Mesenchymal stem cell (in vitro differentiated cells and primary cell): ENCODE results near the gene CDH4.
A peak's percentile ranks its signal among the peaks of the same experiment; 100 is the strongest.

ENCODE experiments used
- DNase-seq: peaks from one replicate; pipeline ENCODE4 v3.0.0-alpha.2; 2013
- H2AFZ ChIP-seq: one replicate; pipeline ENCODE4 v1.6.1; 2013; ENCODE audit warnings: low read depth, mild to moderate bottlenecking, control low read depth, inconsistent platforms, low read length, moderate library complexity
- H2AK5ac ChIP-seq: 2 replicates; pipeline ENCODE4 v1.6.1; 2013; ENCODE audit warnings: low read length, moderate library complexity, mild to moderate bottlenecking, inconsistent platforms; ENCODE audit not compliant: severe bottlenecking
- H2BK120ac ChIP-seq: one replicate; pipeline ENCODE4 v1.6.1; 2013; ENCODE audit warnings: low read depth, mild to moderate bottlenecking, inconsistent platforms, low read length, moderate library complexity
- H2BK12ac ChIP-seq, 2 experiments: one replicate each; pipeline ENCODE4 v1.6.1; 2013; ENCODE audit warnings: inconsistent platforms in 2 of 2, low read length in 2 of 2, mild to moderate bottlenecking in 2 of 2, moderate library complexity in 2 of 2, control low read depth in 1 of 2
- H2BK15ac ChIP-seq: one replicate; pipeline ENCODE4 v1.6.1; 2013; ENCODE audit warnings: mild to moderate bottlenecking, low read depth, inconsistent platforms; ENCODE audit not compliant: poor library complexity, severe bottlenecking
- H2BK5ac ChIP-seq: 2 replicates; pipeline ENCODE4 v1.6.1; 2013; ENCODE audit warnings: low read depth, mild to moderate bottlenecking, low read length, control low read depth, inconsistent platforms; ENCODE audit not compliant: poor library complexity, severe bottlenecking
- H3K14ac ChIP-seq, 2 experiments: one replicate each; pipeline ENCODE4 v1.6.1; 2013; ENCODE audit warnings: inconsistent platforms in 2 of 2, low read length in 2 of 2, control low read depth in 1 of 2, mild to moderate bottlenecking in 1 of 2, moderate library complexity in 1 of 2
- H3K18ac ChIP-seq, 2 experiments: one replicate each; pipeline ENCODE4 v1.6.1; 2013; ENCODE audit warnings: inconsistent platforms in 2 of 2, low read length in 2 of 2, control low read depth in 1 of 2, low read depth in 1 of 2, mild to moderate bottlenecking in 1 of 2
- H3K23ac ChIP-seq, 2 experiments: one replicate each; pipeline ENCODE4 v1.6.1; 2013; ENCODE audit warnings: inconsistent platforms in 2 of 2, low read length in 2 of 2, mild to moderate bottlenecking in 2 of 2, moderate library complexity in 2 of 2, control low read depth in 1 of 2
- H3K27ac ChIP-seq: 2 replicates; pipeline ENCODE4 v1.5.1; 2013; ENCODE audit warnings: mild to moderate bottlenecking, moderate library complexity, low read length, control low read depth, inconsistent platforms; ENCODE audit not compliant: poor library complexity, severe bottlenecking
- H3K27me3 ChIP-seq, 2 experiments: 2 replicates each; pipeline versions ENCODE4 v1.6.1 to v1.7.0; 2013; ENCODE audit warnings: low read length in 2 of 2, mild to moderate bottlenecking in 2 of 2, moderate library complexity in 2 of 2, control low read depth in 1 of 2, inconsistent platforms in 1 of 2; ENCODE audit not compliant: control insufficient read depth in 1 of 2, insufficient read depth in 1 of 2
- H3K36me3 ChIP-seq, 2 experiments: 2 replicates each; pipeline versions ENCODE4 v1.6.1 to v1.7.0; 2013; ENCODE audit warnings: low read length in 2 of 2, control low read depth in 1 of 2, inconsistent platforms in 1 of 2, low read depth in 1 of 2, mild to moderate bottlenecking in 1 of 2; ENCODE audit not compliant: insufficient read depth in 2 of 2, control insufficient read depth in 1 of 2
- H3K4ac ChIP-seq, 2 experiments: one replicate each; pipeline ENCODE4 v1.6.1; 2013; ENCODE audit warnings: inconsistent platforms in 2 of 2, low read length in 2 of 2, mild to moderate bottlenecking in 2 of 2, moderate library complexity in 2 of 2, control low read depth in 1 of 2, low read depth in 1 of 2
- H3K4me1 ChIP-seq: 2 replicates; pipeline ENCODE4 v1.6.1; 2013; ENCODE audit warnings: low read depth, low read length, control low read depth; ENCODE audit not compliant: control insufficient read depth, insufficient read depth
- H3K4me2 ChIP-seq: 2 replicates; pipeline ENCODE4 v1.6.1; 2013; ENCODE audit warnings: low read length, mild to moderate bottlenecking, inconsistent platforms; ENCODE audit not compliant: poor library complexity, severe bottlenecking
- H3K4me3 ChIP-seq, 2 experiments: 2 replicates each; pipeline versions ENCODE4 v1.5.1 to v1.7.0; 2013; ENCODE audit warnings: low read length in 2 of 2, mild to moderate bottlenecking in 2 of 2, control low read depth in 1 of 2, low read depth in 1 of 2; ENCODE audit not compliant: insufficient read depth in 1 of 2
- H3K79me1 ChIP-seq: replicated peaks from 2 replicates; pipeline ENCODE4 v1.6.1; 2013; ENCODE audit warnings: mild to moderate bottlenecking, control low read depth, low read length, inconsistent platforms; ENCODE audit not compliant: poor library complexity, severe bottlenecking
- H3K9ac ChIP-seq: 2 replicates; pipeline ENCODE4 v1.7.0; 2013; ENCODE audit warnings: mild to moderate bottlenecking, low read length, moderate library complexity
- H3K9me3 ChIP-seq: 2 replicates; pipeline ENCODE4 v1.7.0; 2013; ENCODE audit warnings: mild to moderate bottlenecking, low read length; ENCODE audit not compliant: control insufficient read depth
- H4K8ac ChIP-seq: one replicate; pipeline ENCODE4 v1.6.1; 2013; ENCODE audit warnings: inconsistent platforms, mild to moderate bottlenecking, low read length, moderate library complexity
- H4K91ac ChIP-seq: one replicate; pipeline ENCODE4 v1.6.1; 2013; ENCODE audit warnings: mild to moderate bottlenecking, low read length, inconsistent platforms
- WGBS: methylation state at CpG from one replicate; pipeline ENCODE4 v1.1.7; 2013; ENCODE audit warnings: mixed read lengths; 5-methylcytosine and 5-hydroxymethylcytosine counted together

CDH4 gene

GRCh38 chr20:61905781-61906523, 653.9 kb downstream of the CDH4 start:
- no peaks in the 10 kb centered on the region for H3K4me1 ChIP-seq
- no peak overlapping the region for H4K8ac ChIP-seq
- WGBS, result 95% methylated on average over 13 of the region's 15 CpGs
- no peaks in the 10 kb centered on the region for H3K79me1 ChIP-seq
- H3K9me3 ChIP-seq, result peaks cover 9% of the 10 kb centered on the region
- no peak overlapping the region for H2AK5ac ChIP-seq
- H3K36me3 ChIP-seq, result no peaks in the 10 kb centered on the region
- H2AFZ ChIP-seq, result no peak overlapping the region
- no peak overlapping the region for H3K27ac ChIP-seq
- no peak overlapping the region for H3K4me2 ChIP-seq
- no peak for DNase-seq
- H3K14ac ChIP-seq, result no peak overlapping the region
- H2BK120ac ChIP-seq, result no peak overlapping the region
- H2BK5ac ChIP-seq, result no peak overlapping the region
- H3K23ac ChIP-seq, result no peak overlapping the region
- no peak overlapping the region for H3K4me3 ChIP-seq
- no peak overlapping the region for H3K18ac ChIP-seq
- peaks cover 33 to 46% of the 10 kb centered on the region in 2 experiments for H3K27me3 ChIP-seq
- no peak overlapping the region for H3K9ac ChIP-seq
- H3K4ac ChIP-seq, result no peak overlapping the region
- no peak overlapping the region for H4K91ac ChIP-seq
- H2BK15ac ChIP-seq, result no peak overlapping the region
- H2BK12ac ChIP-seq, result no peak overlapping the region

GRCh38 chr20:61907081-61907891, 655.2 kb downstream of the CDH4 start:
- Histone ChIP-seq H3K4me1 (no peaks in the 10 kb centered on the region), H3K36me3 (no peaks in the 10 kb centered on the region), H3K9ac (no peak overlapping the region), H3K23ac (no peak overlapping the region), H3K14ac (no peak overlapping the region), H3K79me1 (no peaks in the 10 kb centered on the region), H3K4me3 (no peak overlapping the region), H2BK12ac (no peak overlapping the region), H3K27ac (no peak overlapping the region), H4K91ac (peak overlapping the region; percentile 79), H3K18ac (no peak overlapping the region), H2BK120ac (no peak overlapping the region), H2AK5ac (no peak overlapping the region), H3K4me2 (no peak overlapping the region), H2BK15ac (no peak overlapping the region), H4K8ac (no peak overlapping the region), H2AFZ (no peak overlapping the region), H2BK5ac (no peak overlapping the region), H3K9me3 (peaks cover 16% of the 10 kb centered on the region), H3K4ac (no peak overlapping the region), H3K27me3 (peaks cover 24 to 37% of the 10 kb centered on the region in 2 experiments)
- DNase-seq, result no peak
- 90% methylated on average over 24 of the region's 24 CpGs for WGBS

- Histone ChIP-seq H3K4me3 (peak overlapping the region in 1 of 2 experiments; percentile 30), H3K18ac (no peak overlapping the region), H2BK12ac (no peak overlapping the region), H3K27ac (no peak overlapping the region), H3K4ac (no peak overlapping the region), H4K91ac (no peak overlapping the region), H3K9me3 (peaks cover 16% of the 10 kb centered on the region), H3K4me1 (no peaks in the 10 kb centered on the region), H3K4me2 (no peak overlapping the region), H3K36me3 (peaks cover 0 to 5% of the 10 kb centered on the region in 2 experiments), H3K27me3 (peaks cover 23 to 36% of the 10 kb centered on the region in 2 experiments), H2AK5ac (no peak overlapping the region), H2BK5ac (no peak overlapping the region), H2BK120ac (no peak overlapping the region), H3K9ac (no peak overlapping the region), H4K8ac (no peak overlapping the region), H2BK15ac (no peak overlapping the region), H3K23ac (no peak overlapping the region), H3K14ac (no peak overlapping the region), H2AFZ (no peak overlapping the region), H3K79me1 (no peaks in the 10 kb centered on the region)
- WGBS, result 85% methylated on average over 38 of the region's 38 CpGs
- DNase-seq, result no peak
Measured at GRCh38 chr20:61908057-61909026, 656.3 kb downstream of the CDH4 start.
